ENCODE data around the gene MGAT5.

The MGAT5 gene

GRCh38 chr2:134307334-134307733 lies 53.5 kb downstream of the MGAT5 start:
- no peak for DNase-seq

GRCh38 chr2:134308474-134309385 lies 54.9 kb downstream of the MGAT5 start:
- DNase-seq, result no peak

GRCh38 chr2:134310107-134311079 lies 56.5 kb downstream of the MGAT5 start:
- DNase-seq, result peak; percentile 29

- no peak for DNase-seq
Observed at GRCh38 chr2:134312482-134312881, 58.6 kb downstream of the MGAT5 start.

GRCh38 chr2:134314202-134314601 lies 60.3 kb downstream of the MGAT5 start:
- no peak for DNase-seq

GRCh38 chr2:134314681-134315368 lies 61.0 kb downstream of the MGAT5 start:
- DNase-seq, result no peak

GRCh38 chr2:134315471-134315870 lies 61.6 kb downstream of the MGAT5 start:
- DNase-seq, result no peak

- DNase-seq, result no peak
Observed at GRCh38 chr2:134319596-134320254, 65.9 kb downstream of the MGAT5 start.

GRCh38 chr2:134320930-134321329 lies 67.1 kb downstream of the MGAT5 start:
- no peak for DNase-seq

GRCh38 chr2:134323777-134324176 lies 69.9 kb downstream of the MGAT5 start:
- no peak for DNase-seq

GRCh38 chr2:134324430-134324829 lies 70.6 kb downstream of the MGAT5 start:
- no peak for DNase-seq

GRCh38 chr2:134324947-134325346 lies 71.1 kb downstream of the MGAT5 start:
- DNase-seq, result no peak

- no peak for DNase-seq
Observed at GRCh38 chr2:134325696-134326095, 71.8 kb downstream of the MGAT5 start.

GRCh38 chr2:134327367-134327766 lies 73.5 kb downstream of the MGAT5 start:
- DNase-seq, result no peak

GRCh38 chr2:134331081-134331480 lies 77.2 kb downstream of the MGAT5 start:
- DNase-seq, result no peak

- no peak for DNase-seq
Observed at GRCh38 chr2:134333646-134334189, 79.8 kb downstream of the MGAT5 start.

- DNase-seq, result no peak
Observed at GRCh38 chr2:134334542-134335353, 80.9 kb downstream of the MGAT5 start.

- DNase-seq, result no peak
Observed at GRCh38 chr2:134335601-134336000, 81.7 kb downstream of the MGAT5 start.

GRCh38 chr2:134336352-134336751 lies 82.5 kb downstream of the MGAT5 start:
- DNase-seq, result no peak

GRCh38 chr2:134336921-134337320 lies 83.0 kb downstream of the MGAT5 start:
- no peak for DNase-seq

- DNase-seq, result no peak
Observed at GRCh38 chr2:134337631-134338030, 83.8 kb downstream of the MGAT5 start.

Data from NCI-H1092 (cell line).